HCT116 (cell line): ENCODE measurements around the gene CDK14. TPM values are rescaled to one million over a fixed set of nuclear protein-coding genes. Genes with fewer than 3 reads are reported as not detected.

Experiments
- ATAC-seq: fragments of 200-7000 bp; cut with Tn5 transposase; 2 replicates; pipeline ENCODE4 v1.9.1; 2020; ENCODE audit warnings: mild to moderate bottlenecking, moderate library complexity
- BruUV-seq: library from RNA; stranded (reverse); fragments of 400-500 nt; replicated peaks from 2 replicates; lab custom pipeline; 2021; lab: Mats Ljungman, UMichigan
- CTCF ChIA-PET: fragments of 300-600 bp; sonication (Branson Sonifier 250); formaldehyde crosslinking; loops from one replicate; lab custom pipeline; 2021; ENCODE audit warnings: antibody characterized with exemption; lab: Charles Lee
- POLR2A ChIA-PET: fragments of 300-600, 350-600 bp; sonication (Branson Sonifier 250); formaldehyde crosslinking; loops from one replicate; lab custom pipeline; 2021; ENCODE audit warnings: antibody characterized with exemption; lab: Charles Lee
- RAD21 ChIA-PET, 2 experiments: fragments of 300-600 bp; sonication (Branson Sonifier 250); formaldehyde crosslinking; loops; one replicate each; lab custom pipeline; 2023; ENCODE audit warnings: low total read pairs in 2 of 2; ENCODE audit not compliant: uncharacterized antibody in 2 of 2, unreplicated experiment in 2 of 2, low non-redundant PET in 1 of 2; lab: Charles Lee
- DNase-seq: peaks from one replicate; pipeline ENCODE4 v3.0.0-alpha.2; 2010; ENCODE audit warnings: low read depth, low spot score
- H2AFZ ChIP-seq: fragments of 200-600 bp; shearing (Covaris generic), sonication (generic); 2 replicates; pipeline ENCODE4 v1.6.1; 2017; ENCODE audit warnings: low read depth, mixed run types, mixed read lengths, antibody characterized with exemption, low read length; ENCODE audit not compliant: poor library complexity, severe bottlenecking
- H3K27ac ChIP-seq: 2 replicates; pipeline ENCODE4 v1.5.1; 2012; ENCODE audit warnings: low read depth, low read length
- H3K27me3 ChIP-seq: fragments of 200-600 bp; sonication (generic); 2 replicates; pipeline ENCODE4 v1.6.1; 2016; ENCODE audit warnings: mixed run types, low read length, mixed read lengths; ENCODE audit not compliant: insufficient read depth
- H3K36me3 ChIP-seq, 2 experiments: fragments of 200-500 bp in 1 of 2; fragments of 200-600 bp in 1 of 2; sonication (Bioruptor generic) in 1 of 2; sonication (generic) in 1 of 2; 2 replicates each; pipeline versions ENCODE4 v1.5.1 to v1.6.1; 2014 to 2016; ENCODE audit warnings: low read length in 2 of 2, inconsistent platforms in 1 of 2, mixed read lengths in 1 of 2, mixed run types in 1 of 2; ENCODE audit not compliant: insufficient read depth in 2 of 2, control insufficient read depth in 1 of 2
- H3K4me1 ChIP-seq, 2 experiments: fragments of 200-600 bp in 1 of 2; sonication (generic) in 1 of 2; 2 replicates each; pipeline versions ENCODE4 v1.5.1 to v1.6.1; 2012 to 2017; ENCODE audit warnings: low read length in 2 of 2, inconsistent platforms in 1 of 2, mild to moderate bottlenecking in 1 of 2, mixed read lengths in 1 of 2, mixed run types in 1 of 2, moderate library complexity in 1 of 2; ENCODE audit not compliant: insufficient read depth in 2 of 2, control insufficient read depth in 1 of 2
- H3K4me2 ChIP-seq: fragments of 200-600 bp; sonication (generic); 2 replicates; pipeline ENCODE4 v1.6.1; 2017; ENCODE audit warnings: mixed run types, low read length, mixed read lengths
- H3K4me3 ChIP-seq, 2 experiments: fragments of 200-600 bp in 1 of 2; sonication (generic) in 1 of 2; replicated peaks in 1 of 2; 2 replicates each; pipeline ENCODE4 v1.5.1; 2011 to 2016; ENCODE audit warnings: low read length in 2 of 2, control low read depth in 1 of 2, low read depth in 1 of 2, mild to moderate bottlenecking in 1 of 2, mixed read lengths in 1 of 2, mixed run types in 1 of 2
- H3K79me2 ChIP-seq: fragments of 200-600 bp; sonication (generic); 2 replicates; pipeline ENCODE4 v1.6.1; 2017; ENCODE audit warnings: mild to moderate bottlenecking, mixed run types, low read length, moderate library complexity, mixed read lengths; ENCODE audit not compliant: insufficient read depth
- H3K9ac ChIP-seq: fragments of 200-600 bp; sonication (generic); 2 replicates; pipeline ENCODE4 v1.6.1; 2016; ENCODE audit warnings: low read length, mixed read lengths
- H3K9me2 ChIP-seq: fragments of 200-600 bp; sonication (generic), shearing (Covaris generic); 2 replicates; pipeline ENCODE4 v1.6.1; 2017; ENCODE audit warnings: mixed run types, mild to moderate bottlenecking, moderate library complexity; ENCODE audit not compliant: insufficient read depth
- H3K9me3 ChIP-seq, 2 experiments: fragments of 200-500 bp in 1 of 2; fragments of 200-600 bp in 1 of 2; sonication (Bioruptor generic) in 1 of 2; sonication (generic) in 1 of 2; 2 replicates each; pipeline ENCODE4 v1.6.1; 2014 to 2017; ENCODE audit warnings: low read length in 2 of 2, mixed read lengths in 2 of 2, inconsistent platforms in 1 of 2, low read depth in 1 of 2, mild to moderate bottlenecking in 1 of 2, mixed run types in 1 of 2, moderate library complexity in 1 of 2; ENCODE audit not compliant: control insufficient read depth in 1 of 2, insufficient read depth in 1 of 2
- H4K20me1 ChIP-seq: fragments of 200-600 bp; sonication (generic), shearing (Covaris generic); 2 replicates; pipeline ENCODE4 v1.6.1; 2017; ENCODE audit warnings: mixed run types, mild to moderate bottlenecking, moderate library complexity; ENCODE audit not compliant: insufficient read depth
- CBX3 ChIP-seq: IDR thresholded peaks from 2 replicates; pipeline ENCODE4 v1.6.1; 2012; ENCODE audit warnings: low read depth
- CEBPB ChIP-seq: IDR thresholded peaks from 2 replicates; pipeline ENCODE4 v1.6.1; 2012; ENCODE audit warnings: low read depth
- EGR1 ChIP-seq: IDR thresholded peaks from 2 replicates; pipeline ENCODE4 v1.6.1; 2012; ENCODE audit warnings: low read depth
- ELF1 ChIP-seq: IDR thresholded peaks from 2 replicates; pipeline ENCODE4 v1.6.1; 2012; ENCODE audit warnings: low read depth, borderline replicate concordance
- EZH2 ChIP-seq: fragments of 200-600 bp; sonication (generic); IDR thresholded peaks from 2 replicates; pipeline ENCODE4 v1.6.1; 2017; ENCODE audit warnings: antibody characterized with exemption, mixed run types
- EZH2phosphoT487 ChIP-seq: fragments of 200-600 bp; IDR thresholded peaks from 2 replicates; pipeline ENCODE4 v1.6.1; 2018; ENCODE audit warnings: antibody characterized with exemption, borderline replicate concordance
- FOSL1 ChIP-seq: IDR thresholded peaks from 2 replicates; pipeline ENCODE4 v1.6.1; 2012; ENCODE audit warnings: low read depth
- JUND ChIP-seq: IDR thresholded peaks from 2 replicates; pipeline ENCODE4 v1.6.1; 2012
- POLR2A ChIP-seq: IDR thresholded peaks from 2 replicates; pipeline ENCODE4 v1.7.0; 2011; ENCODE audit warnings: borderline replicate concordance; ENCODE audit not compliant: insufficient read depth, insufficient read length; ENCODE audit errors: extremely low read depth
- SP1 ChIP-seq: IDR thresholded peaks from 2 replicates; pipeline ENCODE4 v1.6.1; 2012; ENCODE audit warnings: low read depth
- SRF ChIP-seq: IDR thresholded peaks from 2 replicates; pipeline ENCODE4 v1.6.1; 2012; ENCODE audit warnings: low read depth
- TCF7L2 ChIP-seq: IDR thresholded peaks from 2 replicates; pipeline ENCODE4 v1.7.0; 2011; ENCODE audit warnings: borderline replicate concordance, inconsistent platforms; ENCODE audit not compliant: insufficient read depth, insufficient read length; ENCODE audit errors: extremely low read depth
- YY1 ChIP-seq: IDR thresholded peaks from 2 replicates; pipeline ENCODE4 v1.6.1; 2011; ENCODE audit warnings: low read length, low read depth, moderate library complexity, mild to moderate bottlenecking; ENCODE audit not compliant: insufficient replicate concordance; ENCODE audit errors: extremely low read depth
- ZFX ChIP-seq: fragments of 450-650 bp; IDR thresholded peaks from 2 replicates; pipeline ENCODE4 v1.6.1; 2017
- intact Hi-C: fragments of 100-400 bp; cut with micrococcal nuclease; formaldehyde crosslinking; loops from 2 replicates; pipeline ENCODE4 v1.10.0; 2022
- total RNA-seq: library from RNA; stranded (reverse); gene quantifications from one replicate; pipeline ENCODE4 v1.2.1, GENCODE V29; 2021; ENCODE audit not compliant: unreplicated experiment
- TF ChIP-seq, protein P1 (sequence below): IDR thresholded peaks from 2 replicates; pipeline ENCODE4 v1.6.1; 2011; ENCODE audit warnings: mild to moderate bottlenecking, low read length, moderate library complexity; ENCODE audit not compliant: insufficient replicate concordance; ENCODE audit errors: extremely low read depth
- TF ChIP-seq, protein P2 (sequence below), 3 experiments: fragments of 200-600 bp in 1 of 3; sonication (generic) in 1 of 3; IDR thresholded peaks in 2 of 3; conservative IDR thresholded peaks in 1 of 3; 2 replicates each; pipeline ENCODE4 v1.5.1; 2012 to 2017; ENCODE audit warnings: low read depth in 2 of 3, low read length in 2 of 3, antibody characterized with exemption in 1 of 3, borderline replicate concordance in 1 of 3, control low read depth in 1 of 3, mild to moderate bottlenecking in 1 of 3, mixed read lengths in 1 of 3, mixed run types in 1 of 3, moderate library complexity in 1 of 3; ENCODE audit not compliant: insufficient read depth in 1 of 3

Gene CDK14
- total RNA-seq, 1 experiment from 2014 or later = 10.2 TPM

DNA sequence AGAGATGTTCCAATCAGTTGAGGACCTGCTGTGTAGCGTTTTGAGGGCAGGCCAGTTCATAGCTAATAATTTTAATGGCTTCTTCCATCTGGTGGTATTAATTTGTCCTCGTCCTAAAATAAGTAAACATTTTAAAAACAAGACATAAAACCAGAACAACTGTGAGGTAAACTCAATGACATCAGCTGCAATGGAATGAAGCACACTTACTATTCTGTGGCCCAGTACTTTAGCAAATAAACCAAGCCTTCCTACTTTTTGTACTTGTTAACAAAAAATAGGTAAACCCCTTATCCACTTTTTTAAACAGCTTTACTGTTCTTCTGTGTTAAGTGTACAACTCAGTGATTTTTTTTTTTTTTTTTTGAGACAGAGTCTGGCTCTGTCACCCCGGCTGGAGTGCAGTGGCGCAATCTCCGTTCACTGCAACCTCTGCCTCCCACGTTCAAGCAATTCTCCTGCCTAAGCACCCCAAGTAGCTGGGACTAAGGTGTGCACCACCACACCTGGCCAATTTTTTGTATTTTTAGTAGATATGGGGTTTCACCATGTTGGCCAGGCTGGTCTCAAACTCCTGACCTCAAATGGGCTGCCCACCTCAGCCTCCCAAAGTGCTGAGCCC is 639.2 kb downstream of the CDK14 start:
- no peak overlapping the region for H2AFZ ChIP-seq
- no peaks in the 10 kb centered on the region for H4K20me1 ChIP-seq
- ChIA-PET CTCF (no interaction called here), RAD21 (no interaction called here), POLR2A (no interaction called here)
- BruUV-seq = no TSS peak
- no peak for DNase-seq
- H3K4me3 ChIP-seq = no peak overlapping the region
- no peak for TF ChIP-seq YY1
- no peak for TF ChIP-seq JUND
- TF ChIP-seq POLR2A = no peak
- TF ChIP-seq, protein P1, sequence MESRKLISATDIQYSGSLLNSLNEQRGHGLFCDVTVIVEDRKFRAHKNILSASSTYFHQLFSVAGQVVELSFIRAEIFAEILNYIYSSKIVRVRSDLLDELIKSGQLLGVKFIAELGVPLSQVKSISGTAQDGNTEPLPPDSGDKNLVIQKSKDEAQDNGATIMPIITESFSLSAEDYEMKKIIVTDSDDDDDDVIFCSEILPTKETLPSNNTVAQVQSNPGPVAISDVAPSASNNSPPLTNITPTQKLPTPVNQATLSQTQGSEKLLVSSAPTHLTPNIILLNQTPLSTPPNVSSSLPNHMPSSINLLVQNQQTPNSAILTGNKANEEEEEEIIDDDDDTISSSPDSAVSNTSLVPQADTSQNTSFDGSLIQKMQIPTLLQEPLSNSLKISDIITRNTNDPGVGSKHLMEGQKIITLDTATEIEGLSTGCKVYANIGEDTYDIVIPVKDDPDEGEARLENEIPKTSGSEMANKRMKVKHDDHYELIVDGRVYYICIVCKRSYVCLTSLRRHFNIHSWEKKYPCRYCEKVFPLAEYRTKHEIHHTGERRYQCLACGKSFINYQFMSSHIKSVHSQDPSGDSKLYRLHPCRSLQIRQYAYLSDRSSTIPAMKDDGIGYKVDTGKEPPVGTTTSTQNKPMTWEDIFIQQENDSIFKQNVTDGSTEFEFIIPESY = no peak
- TF ChIP-seq ELF1 = no peak
- TF ChIP-seq SRF = no peak
- no peak for TF ChIP-seq TCF7L2
- no peak for TF ChIP-seq SP1
- TF ChIP-seq CEBPB = no peak
- TF ChIP-seq ZFX = no peak
- TF ChIP-seq FOSL1 = no peak
- TF ChIP-seq EZH2phosphoT487 = no peak
- TF ChIP-seq EZH2 = no peak
- TF ChIP-seq, protein P2, sequence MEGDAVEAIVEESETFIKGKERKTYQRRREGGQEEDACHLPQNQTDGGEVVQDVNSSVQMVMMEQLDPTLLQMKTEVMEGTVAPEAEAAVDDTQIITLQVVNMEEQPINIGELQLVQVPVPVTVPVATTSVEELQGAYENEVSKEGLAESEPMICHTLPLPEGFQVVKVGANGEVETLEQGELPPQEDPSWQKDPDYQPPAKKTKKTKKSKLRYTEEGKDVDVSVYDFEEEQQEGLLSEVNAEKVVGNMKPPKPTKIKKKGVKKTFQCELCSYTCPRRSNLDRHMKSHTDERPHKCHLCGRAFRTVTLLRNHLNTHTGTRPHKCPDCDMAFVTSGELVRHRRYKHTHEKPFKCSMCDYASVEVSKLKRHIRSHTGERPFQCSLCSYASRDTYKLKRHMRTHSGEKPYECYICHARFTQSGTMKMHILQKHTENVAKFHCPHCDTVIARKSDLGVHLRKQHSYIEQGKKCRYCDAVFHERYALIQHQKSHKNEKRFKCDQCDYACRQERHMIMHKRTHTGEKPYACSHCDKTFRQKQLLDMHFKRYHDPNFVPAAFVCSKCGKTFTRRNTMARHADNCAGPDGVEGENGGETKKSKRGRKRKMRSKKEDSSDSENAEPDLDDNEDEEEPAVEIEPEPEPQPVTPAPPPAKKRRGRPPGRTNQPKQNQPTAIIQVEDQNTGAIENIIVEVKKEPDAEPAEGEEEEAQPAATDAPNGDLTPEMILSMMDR (IDR thresholded peaks at IDR 0.05 in 2 of 3, conservative IDR thresholded peaks at IDR 0.05 in 1 of 3; ENCODE audit: borderline replicate concordance in 1 of 3, insufficient read depth in 1 of 3, low read depth in 2 of 3, low read length in 2 of 3) = no peak
- no peak for TF ChIP-seq CBX3
- no peak for TF ChIP-seq EGR1
- no peaks in the 10 kb centered on the region for H3K9me3 ChIP-seq
- no peak overlapping the region for H3K27ac ChIP-seq
- H3K9ac ChIP-seq = no peak overlapping the region
- H3K79me2 ChIP-seq = no peaks in the 10 kb centered on the region
- intact Hi-C loops = no loop called here
- H3K9me2 ChIP-seq = no peaks in the 10 kb centered on the region
- no peaks in the 10 kb centered on the region for H3K36me3 ChIP-seq
- peaks cover 2 to 4% of the 10 kb centered on the region in 2 experiments; a peak in 3 of 4 replicates for H3K4me1 ChIP-seq
- no peak overlapping the region for H3K4me2 ChIP-seq
- ATAC-seq = no peak
- peaks cover 13% of the 10 kb centered on the region; the same call in 1 of the 2 replicates for H3K27me3 ChIP-seq
